Hepatocyte (in vitro differentiated cells): Measurements from ENCODE around the gene ZNF385C. TPM values are rescaled to one million over a fixed set of nuclear protein-coding genes. Genes with fewer than 3 reads are reported as not detected.

Source experiments
- DNase-seq: peaks from one replicate; pipeline ENCODE4 v3.0.0-alpha.2; 2016; ENCODE audit warnings: low spot score
- H2AFZ ChIP-seq: fragments of 200-600 bp; sonication (generic); 2 replicates; pipeline ENCODE4 v1.6.0; 2016; ENCODE audit warnings: antibody characterized with exemption, mild to moderate bottlenecking
- H3K27ac ChIP-seq: fragments of 200-600 bp; sonication (generic); 2 replicates; pipeline ENCODE4 v1.5.1; 2016; ENCODE audit warnings: mild to moderate bottlenecking
- H3K27me3 ChIP-seq: fragments of 200-600 bp; sonication (generic); 2 replicates; pipeline ENCODE4 v1.6.1; 2016
- H3K36me3 ChIP-seq: fragments of 200-600 bp; sonication (generic); replicated peaks from 2 replicates; pipeline ENCODE4 v1.5.1; 2016; ENCODE audit warnings: low read depth; ENCODE audit not compliant: insufficient read depth
- H3K4me1 ChIP-seq: fragments of 200-600 bp; sonication (generic); 2 replicates; pipeline ENCODE4 v1.5.1; 2016; ENCODE audit warnings: mild to moderate bottlenecking, moderate library complexity; ENCODE audit not compliant: insufficient read depth
- H3K4me2 ChIP-seq: fragments of 200-600 bp; sonication (generic); 2 replicates; pipeline ENCODE4 v1.6.0; 2016
- H3K4me3 ChIP-seq: fragments of 200-600 bp; sonication (generic); 2 replicates; pipeline ENCODE4 v1.5.1; 2016; ENCODE audit warnings: mild to moderate bottlenecking
- H3K79me2 ChIP-seq: fragments of 200-600 bp; sonication (generic); 2 replicates; pipeline ENCODE4 v1.6.0; 2017; ENCODE audit warnings: mild to moderate bottlenecking
- H3K9me2 ChIP-seq: fragments of 200-600 bp; sonication (generic); replicated peaks from 2 replicates; pipeline ENCODE4 v1.6.0; 2017; ENCODE audit warnings: mild to moderate bottlenecking; ENCODE audit not compliant: insufficient read depth
- H3K9me3 ChIP-seq: fragments of 200-600 bp; sonication (generic); 2 replicates; pipeline ENCODE4 v1.5.1; 2016; ENCODE audit warnings: low read depth, mild to moderate bottlenecking
- H4K20me1 ChIP-seq: fragments of 200-600 bp; sonication (generic); 2 replicates; pipeline ENCODE4 v1.6.0; 2016; ENCODE audit warnings: mild to moderate bottlenecking; ENCODE audit not compliant: insufficient read depth, poor library complexity, severe bottlenecking
- EZH2 ChIP-seq: fragments of 200-600 bp; sonication (generic); IDR thresholded peaks from 2 replicates; pipeline ENCODE4 v1.6.1; 2016; ENCODE audit warnings: antibody characterized with exemption, mild to moderate bottlenecking, borderline replicate concordance
- EZH2phosphoT487 ChIP-seq: fragments of 200-600 bp; sonication (generic); IDR thresholded peaks from one replicate; pipeline ENCODE4 v1.6.1; 2018; ENCODE audit warnings: antibody characterized with exemption, mild to moderate bottlenecking, low read depth, moderate library complexity; ENCODE audit not compliant: unreplicated experiment, severe bottlenecking
- WGBS: methylation state at CpG from one replicate; pipeline ENCODE4 v1.1.6; 2016; ENCODE audit warnings: low lambda C conversion rate; ENCODE audit errors: missing lambda C conversion rate; 5-methylcytosine and 5-hydroxymethylcytosine counted together
- polyA plus RNA-seq: library from polyadenylated mRNA; unstranded; fragments of >200 nt; fragmentation: Nextera tagmentation; extraction: Ambion mirVana; gene quantifications from 2 replicates; pipeline ENCODE4 v1.2.1, GENCODE V29; 2016
- total RNA-seq: library from RNA; depleted of rRNA; stranded (reverse); fragments of >200 nt; gene quantifications from 2 replicates; pipeline ENCODE4 v1.2.3, GENCODE V29; 2014
- TF ChIP-seq, protein P1 (sequence below): fragments of 200-600 bp; sonication (generic); IDR thresholded peaks from 2 replicates; pipeline ENCODE4 v1.5.1; 2016; ENCODE audit warnings: antibody characterized with exemption, mild to moderate bottlenecking; ENCODE audit not compliant: poor library complexity

The ZNF385C gene
- total and polyA plus RNA-seq, 2 experiments from 2014 or later = 0.45 to 0.63 TPM

DNA sequence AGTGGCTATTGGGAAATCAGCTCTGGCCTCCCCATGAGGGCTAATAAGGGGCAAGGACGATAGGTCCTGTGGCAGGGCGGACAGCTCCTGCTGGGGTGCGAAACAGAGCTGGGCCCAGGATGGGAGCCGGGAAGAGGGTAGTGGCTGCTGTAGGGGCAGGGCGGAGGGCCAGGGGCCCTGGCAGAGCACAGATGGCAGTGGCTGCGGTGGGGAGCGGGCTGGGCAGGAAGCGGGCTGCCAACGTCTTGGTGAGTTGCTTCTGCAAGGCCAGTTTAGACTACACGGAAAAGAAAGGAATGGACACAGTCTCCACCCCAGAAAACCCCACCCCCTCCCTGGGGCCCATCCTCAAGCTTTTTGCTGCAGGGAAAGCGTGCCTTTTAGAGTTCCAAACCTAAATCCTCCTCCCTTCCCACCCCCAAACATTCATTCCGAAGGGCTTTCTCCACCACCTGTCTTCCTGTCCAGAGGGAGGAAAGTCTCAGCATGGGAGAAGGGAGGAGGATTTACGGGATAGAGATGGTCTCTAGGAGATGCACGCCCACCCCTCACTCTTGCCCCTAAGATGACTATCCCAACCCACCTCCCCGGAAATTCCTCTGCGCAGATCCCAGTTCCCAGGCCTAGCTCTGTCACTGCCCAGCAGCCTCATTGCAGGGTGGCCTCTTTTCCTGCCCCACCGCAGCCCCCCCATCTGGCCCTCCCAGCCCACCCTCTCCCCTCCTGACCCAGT is 71.2 kb downstream of the ZNF385C start:
- H3K36me3 ChIP-seq = no peaks in the 10 kb centered on the region
- no peak overlapping the region for H3K27ac ChIP-seq
- H3K4me2 ChIP-seq = no peak overlapping the region
- H3K4me3 ChIP-seq = no peak overlapping the region
- no peak overlapping the region for H2AFZ ChIP-seq
- H3K9me2 ChIP-seq = no peaks in the 10 kb centered on the region
- no peaks in the 10 kb centered on the region for H3K79me2 ChIP-seq
- H4K20me1 ChIP-seq = no peaks in the 10 kb centered on the region
- no peaks in the 10 kb centered on the region for H3K9me3 ChIP-seq
- TF ChIP-seq EZH2phosphoT487 = no peak
- TF ChIP-seq, protein P1, sequence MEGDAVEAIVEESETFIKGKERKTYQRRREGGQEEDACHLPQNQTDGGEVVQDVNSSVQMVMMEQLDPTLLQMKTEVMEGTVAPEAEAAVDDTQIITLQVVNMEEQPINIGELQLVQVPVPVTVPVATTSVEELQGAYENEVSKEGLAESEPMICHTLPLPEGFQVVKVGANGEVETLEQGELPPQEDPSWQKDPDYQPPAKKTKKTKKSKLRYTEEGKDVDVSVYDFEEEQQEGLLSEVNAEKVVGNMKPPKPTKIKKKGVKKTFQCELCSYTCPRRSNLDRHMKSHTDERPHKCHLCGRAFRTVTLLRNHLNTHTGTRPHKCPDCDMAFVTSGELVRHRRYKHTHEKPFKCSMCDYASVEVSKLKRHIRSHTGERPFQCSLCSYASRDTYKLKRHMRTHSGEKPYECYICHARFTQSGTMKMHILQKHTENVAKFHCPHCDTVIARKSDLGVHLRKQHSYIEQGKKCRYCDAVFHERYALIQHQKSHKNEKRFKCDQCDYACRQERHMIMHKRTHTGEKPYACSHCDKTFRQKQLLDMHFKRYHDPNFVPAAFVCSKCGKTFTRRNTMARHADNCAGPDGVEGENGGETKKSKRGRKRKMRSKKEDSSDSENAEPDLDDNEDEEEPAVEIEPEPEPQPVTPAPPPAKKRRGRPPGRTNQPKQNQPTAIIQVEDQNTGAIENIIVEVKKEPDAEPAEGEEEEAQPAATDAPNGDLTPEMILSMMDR = no peak
- no peak for TF ChIP-seq EZH2
- 78% methylated on average over 10 of the region's 17 CpGs for WGBS
- no peak for DNase-seq
- no peaks in the 10 kb centered on the region for H3K27me3 ChIP-seq
- H3K4me1 ChIP-seq = no peaks in the 10 kb centered on the region

DNA sequence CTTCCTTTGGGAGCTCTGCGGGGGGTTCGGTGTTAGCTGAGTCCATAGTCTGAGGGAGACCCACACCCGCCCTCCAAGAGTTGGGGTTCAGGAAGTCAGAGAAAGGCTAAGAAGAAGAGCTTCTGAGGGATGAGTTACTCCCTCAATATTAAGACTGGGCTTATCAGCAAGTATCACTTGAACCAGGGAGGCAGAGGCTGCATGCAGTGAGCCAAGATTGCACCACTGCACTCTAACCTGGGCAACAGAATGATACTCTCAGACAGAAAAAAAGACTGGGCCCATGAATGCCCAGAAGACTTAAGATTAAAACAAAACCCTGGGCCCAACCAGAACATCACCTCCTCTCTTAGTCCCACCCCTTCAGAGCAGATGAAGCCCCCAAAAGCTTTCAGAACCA is 72.3 kb downstream of the ZNF385C start:
- DNase-seq = no peak
- Histone ChIP-seq H3K4me3 (no peak overlapping the region), H3K4me1 (peaks cover 5% of the 10 kb centered on the region), H3K4me2 (no peak overlapping the region), H3K27ac (no peak overlapping the region), H3K27me3 (no peaks in the 10 kb centered on the region), H3K9me3 (no peaks in the 10 kb centered on the region), H2AFZ (no peak overlapping the region), H3K36me3 (no peaks in the 10 kb centered on the region), H4K20me1 (no peaks in the 10 kb centered on the region), H3K9me2 (no peaks in the 10 kb centered on the region), H3K79me2 (peaks cover 9% of the 10 kb centered on the region)
- TF ChIP-seq EZH2phosphoT487 (no peak), EZH2 (no peak)
- TF ChIP-seq, protein P1 = no peak
- WGBS = 100% methylated on average over 3 of the region's 3 CpGs

DNA sequence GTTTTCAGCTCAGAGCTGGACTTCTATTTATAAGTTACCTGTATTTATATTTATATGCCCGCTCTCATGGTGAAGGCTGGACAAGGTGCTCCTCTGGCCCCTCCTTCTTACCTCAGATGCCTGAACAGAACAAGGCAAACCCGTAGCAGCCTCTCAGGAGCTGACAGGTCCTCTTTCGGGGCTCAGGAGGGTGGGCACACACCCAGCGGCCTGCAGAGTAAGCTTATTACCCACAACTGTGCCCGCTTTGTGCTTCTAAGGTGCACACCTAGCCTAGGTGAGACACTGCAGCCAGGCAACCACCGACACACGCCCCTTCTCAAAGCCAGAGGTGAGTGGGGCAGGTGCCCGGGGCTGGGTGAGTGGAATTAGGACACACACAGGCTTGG is 73.1 kb downstream of the ZNF385C start:
- Histone ChIP-seq H3K27ac (no peak overlapping the region), H3K4me2 (no peak overlapping the region), H2AFZ (no peak overlapping the region), H3K9me3 (no peaks in the 10 kb centered on the region), H3K4me3 (no peak overlapping the region), H3K79me2 (peaks cover 16% of the 10 kb centered on the region), H3K27me3 (no peaks in the 10 kb centered on the region), H3K4me1 (peaks cover 7% of the 10 kb centered on the region), H3K36me3 (no peaks in the 10 kb centered on the region), H4K20me1 (no peaks in the 10 kb centered on the region), H3K9me2 (no peaks in the 10 kb centered on the region)
- WGBS = 81% methylated on average over 8 of the region's 8 CpGs
- no peak for DNase-seq
- no peak for TF ChIP-seq EZH2
- TF ChIP-seq, protein P1 = no peak
